HepG2 (cell line): ENCODE measurements around the gene TP73. TPM values are rescaled to one million over a fixed set of nuclear protein-coding genes. Genes with fewer than 3 reads are reported as not detected.

Source experiments
- ARNTL ChIP-seq: sonication (generic); formaldehyde crosslinking; IDR thresholded peaks from 2 replicates; pipeline ENCODE4 v1.4.0; 2020; ENCODE audit warnings: mild to moderate bottlenecking, missing genetic modification reagents
- ASH2L ChIP-seq: fragments of 300-600, 200-600 bp; sonication (generic); IDR thresholded peaks from 2 replicates; pipeline ENCODE4 v1.7.0; 2017; ENCODE audit warnings: low read depth, mild to moderate bottlenecking, moderate library complexity, mixed read lengths, low read length; ENCODE audit not compliant: insufficient read length
- FOXA1 ChIP-seq, 2 experiments: fragments of 450-650 bp in 1 of 2; sonication (generic) in 1 of 2; formaldehyde crosslinking in 1 of 2; IDR thresholded peaks; 2 replicates each; pipeline versions ENCODE4 v1.4.0 to v1.6.1; 2016 to 2020; ENCODE audit warnings: missing genetic modification reagents in 1 of 2
- GABPB1 ChIP-seq: IDR thresholded peaks from 2 replicates; pipeline ENCODE4 v1.6.1; 2016; ENCODE audit warnings: mild to moderate bottlenecking, missing genetic modification reagents, moderate library complexity, missing compliant biosample characterization
- HDAC2 ChIP-seq: sonication (generic); formaldehyde crosslinking; IDR thresholded peaks from 2 replicates; pipeline ENCODE4 v1.4.0; 2020; ENCODE audit warnings: missing genetic modification reagents
- HIC2 ChIP-seq: sonication (generic); formaldehyde crosslinking; IDR thresholded peaks from 2 replicates; pipeline ENCODE4 v1.9.0; 2022; ENCODE audit warnings: low read depth, missing genetic modification reagents
- ISL2 ChIP-seq: sonication (generic); formaldehyde crosslinking; IDR thresholded peaks from 2 replicates; pipeline ENCODE4 v1.5.0; 2020; ENCODE audit warnings: missing genetic modification reagents
- MED13 ChIP-seq: sonication (generic); formaldehyde crosslinking; IDR thresholded peaks from 2 replicates; pipeline ENCODE4 v1.5.0; 2020; ENCODE audit warnings: missing genetic modification reagents
- MEIS1 ChIP-seq: sonication (generic); formaldehyde crosslinking; IDR thresholded peaks from 2 replicates; pipeline ENCODE4 v1.9.0; 2021; ENCODE audit warnings: mild to moderate bottlenecking, missing genetic modification reagents, moderate library complexity, borderline replicate concordance
- MNT ChIP-seq: fragments of 450-650 bp; IDR thresholded peaks from 2 replicates; pipeline ENCODE4 v1.6.1; 2016
- MYC ChIP-seq: sonication (generic); formaldehyde crosslinking; IDR thresholded peaks from 2 replicates; pipeline ENCODE4 v1.9.0; 2021; ENCODE audit warnings: missing genetic modification reagents, borderline replicate concordance
- NFATC3 ChIP-seq: sonication (generic); formaldehyde crosslinking; IDR thresholded peaks from 2 replicates; pipeline ENCODE4 v1.5.1; 2020; ENCODE audit warnings: mild to moderate bottlenecking, missing genetic modification reagents
- NONO ChIP-seq, 2 experiments: fragments of 450-650 bp in 1 of 2; sonication (generic) in 1 of 2; formaldehyde crosslinking in 1 of 2; IDR thresholded peaks in 1 of 2; conservative IDR thresholded peaks in 1 of 2; 2 replicates each; pipeline versions ENCODE4 v1.6.1 to v1.8.0; 2017 to 2022; ENCODE audit warnings: mild to moderate bottlenecking in 1 of 2, missing genetic modification reagents in 1 of 2, moderate library complexity in 1 of 2
- PHF8 ChIP-seq: sonication (generic); formaldehyde crosslinking; IDR thresholded peaks from 2 replicates; pipeline ENCODE4 v1.5.0; 2020; ENCODE audit warnings: missing genetic modification reagents
- RARA ChIP-seq: IDR thresholded peaks from 2 replicates; pipeline ENCODE4 v1.6.1; 2016; ENCODE audit warnings: missing genetic modification reagents, missing compliant biosample characterization
- SP1 ChIP-seq, 2 experiments: fragments of 450-650 bp in 1 of 2; sonication (generic) in 1 of 2; formaldehyde crosslinking in 1 of 2; IDR thresholded peaks; 2 replicates each; pipeline versions ENCODE4 v1.4.0 to v1.6.1; 2016 to 2020; ENCODE audit warnings: missing genetic modification reagents in 1 of 2
- TOPORS ChIP-seq: sonication (generic); formaldehyde crosslinking; IDR thresholded peaks from 2 replicates; pipeline ENCODE4 v1.8.0; 2023; ENCODE audit warnings: mild to moderate bottlenecking, missing genetic modification reagents
- ZBTB8A ChIP-seq: sonication (generic); formaldehyde crosslinking; IDR thresholded peaks from 2 replicates; pipeline ENCODE4 v1.4.0; 2020; ENCODE audit warnings: mild to moderate bottlenecking, low read depth, missing genetic modification reagents, borderline replicate concordance
- ZNF281 ChIP-seq: sonication (generic); formaldehyde crosslinking; IDR thresholded peaks from 2 replicates; pipeline ENCODE4 v1.4.0; 2020; ENCODE audit warnings: missing genetic modification reagents, borderline replicate concordance
- ZNF282 ChIP-seq: fragments of 450-650 bp; IDR thresholded peaks from 2 replicates; pipeline ENCODE4 v1.6.1; 2018; ENCODE audit not compliant: partially characterized antibody
- ZNF337 ChIP-seq: sonication (generic); formaldehyde crosslinking; IDR thresholded peaks from 2 replicates; pipeline ENCODE4 v1.5.1; 2020; ENCODE audit warnings: missing genetic modification reagents, low read depth, mild to moderate bottlenecking, borderline replicate concordance
- polyA plus RNA-seq, 8 experiments: library from polyadenylated mRNA; depleted of rRNA in 3 of 8; stranded (reverse) in 7 of 8; unstranded in 1 of 8; fragments of >200 nt; fragmentation: Illumina TruSeq in 4 of 8; extraction: Trizol in 4 of 8; gene quantifications; 2 replicates each; pipeline versions ENCODE4 v1.2.1 to v1.2.3, GENCODE V29; 2011 to 2016; ENCODE audit warnings: low read depth in 4 of 8, missing spikeins in 1 of 8, mixed read lengths in 1 of 8; ENCODE audit not compliant: insufficient read depth in 1 of 8
- total RNA-seq, 5 experiments: library from RNA; depleted of rRNA; stranded (reverse); fragments of >200 nt; fragmentation: Illumina TruSeq; extraction: Trizol; gene quantifications; 2 replicates each; pipeline ENCODE4 v1.2.3, GENCODE V29; 2016; ENCODE audit warnings: low read depth in 1 of 5

The TP73 gene
- total and polyA plus RNA-seq, 2 of the 13 experiments (the other 11 are each of a cell fraction or from before 2014, with no cell fraction given): 0.49 to 1.1 TPM

- TF ChIP-seq HIC2 (CRISPR knock-in tag) (no peak), NFATC3 (CRISPR knock-in tag) (no peak), ASH2L (no peak), ARNTL (CRISPR knock-in tag) (peak; percentile 54), MED13 (CRISPR knock-in tag) (no peak), FOXA1 (IDR thresholded peaks at IDR 0.05) (no peak), FOXA1 (CRISPR knock-in tag; IDR thresholded peaks at IDR 0.05) (no peak), HDAC2 (0 out of 2 replicates have a peak, but pooled peaks have one; percentile 7), RARA (CRISPR knock-in tag) (no peak; the same call in 1 of the 2 replicates), ZNF337 (no peak), ZNF282 (no peak), MYC (CRISPR knock-in tag) (peak; percentile 85), ZBTB8A (CRISPR knock-in tag) (no peak), TOPORS (CRISPR knock-in tag) (no peak), SP1 (IDR thresholded peaks at IDR 0.05) (no peak), SP1 (CRISPR knock-in tag; IDR thresholded peaks at IDR 0.05) (peak; percentile 27; the same call in 1 of the 2 replicates), NONO (IDR thresholded peaks at IDR 0.05) (no peak), NONO (CRISPR knock-in tag; conservative IDR thresholded peaks at IDR 0.05) (peak; percentile 43; the same call in 1 of the 2 replicates), ZNF281 (CRISPR knock-in tag) (no peak), PHF8 (CRISPR knock-in tag) (peak; percentile 74; the same call in 1 of the 2 replicates), MNT (0 out of 2 replicates have a peak, but pooled peaks have one; percentile 19), GABPB1 (CRISPR knock-in tag) (peak; percentile 76), MEIS1 (CRISPR knock-in tag) (no peak), ISL2 (CRISPR knock-in tag) (no peak)
Observed at GRCh38 chr1:3772027-3772714, 119.9 kb downstream of the TP73 start (continued).
